Retina (tissue), 1 donor: ENCODE data around the gene RBBP8.

ENCODE experiments used
- DNase-seq: peaks from one replicate; pipeline ENCODE4 v3.0.0-alpha.2; 2016

The RBBP8 gene

GRCh38 chr18:23066060-23066459, 132.9 kb downstream of the RBBP8 start:
- DNase-seq = no peak

GRCh38 chr18:23066504-23067039, 133.4 kb downstream of the RBBP8 start:
- no peak for DNase-seq

GRCh38 chr18:23067236-23067635, 134.1 kb downstream of the RBBP8 start:
- DNase-seq = no peak

- no peak for DNase-seq
Measured at GRCh38 chr18:23068011-23068410, 134.9 kb downstream of the RBBP8 start.

GRCh38 chr18:23068570-23069310, 135.6 kb downstream of the RBBP8 start:
- DNase-seq = no peak

- DNase-seq = no peak
Measured at GRCh38 chr18:23069481-23069880, 136.4 kb downstream of the RBBP8 start.

- DNase-seq = no peak
Measured at GRCh38 chr18:23069898-23070297, 136.8 kb downstream of the RBBP8 start.

DNA sequence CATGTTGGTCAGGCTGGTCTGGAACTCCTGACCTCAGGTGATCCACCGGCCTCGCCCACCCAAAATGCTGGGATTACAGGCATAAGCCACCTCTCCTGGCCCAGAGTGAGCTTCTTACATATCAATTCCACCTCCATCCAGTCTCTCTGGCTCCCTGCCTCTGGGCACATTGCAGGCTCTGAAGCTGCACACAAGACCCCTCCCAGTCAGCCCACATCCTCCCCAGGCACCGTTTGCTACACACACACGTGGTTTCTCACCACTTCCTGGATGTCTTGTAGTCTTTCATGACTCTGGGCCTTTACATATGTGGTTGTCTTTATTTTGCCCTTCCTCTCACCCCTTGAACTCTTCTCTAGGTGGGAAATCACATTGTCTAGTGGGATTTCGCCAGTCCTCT, 138.2 kb downstream of the RBBP8 start:
- no peak for DNase-seq

DNA sequence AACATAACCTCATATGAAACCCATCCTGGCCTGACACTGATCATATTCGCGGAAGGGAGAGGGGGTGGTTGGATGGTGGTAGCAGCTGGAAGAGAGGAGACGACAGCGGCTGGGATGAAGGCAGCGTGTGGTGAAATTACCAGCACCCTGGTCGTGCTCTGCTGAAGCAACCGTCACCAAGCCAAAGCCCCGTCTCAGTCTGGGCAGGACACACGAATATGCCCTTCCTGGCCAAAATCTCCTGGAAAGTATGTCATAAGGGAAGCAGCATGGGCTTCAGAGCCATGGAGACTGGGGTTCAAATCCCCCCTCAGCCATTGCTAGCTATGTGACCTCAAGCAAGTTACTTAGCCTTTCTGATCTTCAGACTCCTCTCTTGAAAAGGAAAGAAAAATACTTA, 139.0 kb downstream of the RBBP8 start:
- DNase-seq = no peak

DNA sequence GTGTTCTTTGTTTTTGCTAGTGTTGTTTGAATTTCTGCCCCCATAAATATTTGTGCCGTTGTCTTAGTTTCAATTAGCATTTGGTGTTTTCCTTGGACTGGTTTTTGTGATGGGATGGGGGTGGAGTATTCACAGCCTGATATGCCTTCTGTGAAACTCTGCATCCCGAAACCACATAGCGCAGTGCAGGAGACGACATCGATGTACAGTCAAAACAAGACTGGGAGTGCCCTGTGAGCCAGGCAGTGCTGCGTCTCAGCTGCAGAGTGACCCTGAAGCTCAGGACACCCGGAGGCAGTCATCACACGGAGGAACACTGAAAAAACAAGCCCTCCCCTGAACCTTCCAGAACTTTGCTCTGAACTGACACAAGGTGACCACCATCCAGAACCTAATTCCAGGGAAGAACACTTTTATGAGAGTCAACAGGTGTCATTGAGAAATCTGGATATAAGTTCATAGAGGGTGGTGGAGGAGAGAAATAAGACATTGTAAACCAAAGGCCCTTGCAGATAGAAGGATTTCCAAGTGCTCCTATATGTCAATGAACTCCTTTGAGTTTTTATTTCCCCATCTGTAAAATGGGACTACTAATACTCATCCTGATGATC, 141.0 kb downstream of the RBBP8 start:
- DNase-seq = no peak
